GM19468 (cell line): ENCODE measurements around the gene TSBP1.
"Not testable (repeated sequence)": the region's sequence is repeated elsewhere in the genome, so short reads cannot be mapped to it uniquely, and the experiment has no call there.

ENCODE experiments used
- ATAC-seq: cut with Tn5 transposase; IDR thresholded peaks from one replicate; pipeline ENCODE4 v1.9.1; 2021; ENCODE audit warnings: mild to moderate bottlenecking, moderate library complexity, moderate number of reproducible peaks; ENCODE audit not compliant: unreplicated experiment; ENCODE audit errors: extremely low read depth

TSBP1 gene

DNA sequence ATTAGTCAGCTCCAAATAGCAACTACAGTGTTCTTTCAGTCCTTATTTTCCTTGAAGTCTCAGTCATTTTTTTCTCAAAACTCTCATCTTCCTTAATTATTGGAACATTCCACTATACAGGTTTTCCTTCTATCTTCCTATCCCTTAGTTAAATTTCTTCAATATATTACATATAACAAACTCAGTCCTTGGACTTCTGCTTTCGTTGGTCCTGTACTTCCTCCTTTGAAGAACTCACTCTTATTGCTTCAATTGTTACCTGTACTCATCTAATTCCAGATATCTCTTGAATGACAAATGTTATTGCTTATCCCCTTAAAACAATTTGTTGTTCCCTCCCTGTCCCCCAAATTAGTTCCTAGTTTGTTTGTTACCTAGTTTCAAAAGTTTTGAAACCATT is 80.2 kb downstream of the TSBP1 start:
- ATAC-seq, result no peak

GRCh38 chr6:32290886-32291450 is 80.7 kb downstream of the TSBP1 start:
- ATAC-seq, result no peak

DNA sequence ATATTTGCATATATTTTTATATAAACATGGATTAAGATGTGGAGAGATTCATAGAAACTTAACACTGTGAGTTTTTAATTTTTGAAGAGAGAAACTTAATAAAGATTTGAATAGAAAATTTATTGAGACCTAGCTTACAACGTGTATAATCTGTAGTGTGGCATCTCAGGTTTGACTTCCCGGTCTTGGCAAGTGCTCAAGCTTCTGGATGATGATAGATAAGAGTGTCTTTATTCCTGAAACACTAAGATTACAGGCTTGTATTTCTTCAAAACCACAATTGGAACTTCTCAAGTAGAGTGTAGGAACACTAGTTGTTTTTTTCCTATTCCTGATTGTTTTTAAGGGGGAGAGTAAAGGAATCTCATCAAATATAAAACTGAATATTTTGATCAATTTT is 83.3 kb downstream of the TSBP1 start:
- ATAC-seq, result no peak

GRCh38 chr6:32273801-32274577 is 97.7 kb downstream of the TSBP1 start:
- not testable (repeated sequence) for ATAC-seq

DNA sequence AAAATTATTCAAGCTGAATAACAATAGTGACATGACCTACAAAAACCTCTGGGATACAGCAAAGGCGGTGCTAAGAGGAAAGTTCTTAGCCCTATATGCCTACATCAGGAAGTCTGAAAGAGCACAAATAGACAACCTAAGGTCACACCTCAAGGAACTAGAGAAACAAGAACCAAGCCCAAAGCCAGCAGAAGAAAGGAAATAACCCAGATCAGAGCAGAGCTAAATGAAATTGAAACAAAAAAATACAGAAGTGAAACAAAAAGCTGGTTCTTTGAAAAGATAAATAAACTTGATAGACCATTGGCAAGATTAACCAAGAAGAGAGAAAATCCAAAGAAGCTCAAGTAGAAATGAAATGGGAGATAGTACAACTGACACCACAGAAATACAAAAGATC is 100.3 kb downstream of the TSBP1 start:
- no peak for ATAC-seq

- peak; percentile 20 for ATAC-seq
Observed at GRCh38 chr6:32268459-32268858, 103.2 kb downstream of the TSBP1 start.

- ATAC-seq, result no peak
Observed at GRCh38 chr6:32267035-32267434, 104.7 kb downstream of the TSBP1 start.

- ATAC-seq, result not testable (repeated sequence)
Observed at GRCh38 chr6:32257262-32257661, 114.4 kb downstream of the TSBP1 start.

DNA sequence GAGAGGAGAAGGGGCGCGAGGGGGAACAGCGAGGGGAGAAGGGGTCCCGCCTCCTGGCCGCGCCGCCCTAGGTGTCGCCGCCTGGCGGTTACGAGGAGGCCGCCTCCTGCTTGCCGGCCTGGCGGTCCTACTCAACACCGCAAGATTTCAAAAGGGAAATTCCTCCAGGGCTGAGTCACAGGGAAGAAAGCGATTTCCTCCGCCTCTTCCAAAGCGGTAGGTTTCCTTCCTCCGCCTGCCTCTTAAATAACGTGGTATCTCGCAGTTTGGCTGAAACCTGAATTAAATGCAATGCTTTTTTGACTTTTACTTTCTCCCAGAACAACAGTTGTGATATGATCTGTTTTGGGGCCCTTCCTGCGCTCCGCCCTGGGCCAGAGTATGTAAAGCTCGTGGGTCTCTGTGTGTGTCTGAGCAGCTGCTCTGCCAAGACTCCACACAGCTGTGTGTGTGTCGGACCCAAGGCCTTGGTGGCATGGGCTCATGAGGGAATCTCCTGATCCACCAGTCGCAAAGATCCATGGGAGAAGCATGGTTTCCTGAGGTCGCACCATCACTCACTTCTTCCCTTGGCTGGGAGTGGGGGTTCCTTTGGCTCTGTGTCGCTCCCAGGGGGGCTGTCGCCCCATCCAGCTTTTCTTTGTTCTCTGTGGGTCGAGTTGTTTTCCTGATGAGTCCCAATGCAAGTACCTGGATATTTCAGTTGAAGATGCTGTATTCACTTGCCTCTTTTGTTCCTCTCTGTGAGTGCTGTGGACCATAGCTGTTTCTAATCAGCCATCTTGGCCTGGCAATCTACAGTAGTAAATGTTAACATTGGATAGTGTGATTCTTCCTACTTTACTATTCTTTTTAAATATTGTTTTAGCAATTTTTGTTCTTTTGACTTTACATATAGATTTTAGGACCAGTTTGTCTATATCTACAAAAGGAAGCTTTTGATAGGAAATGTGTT is 116.2 kb downstream of the TSBP1 start:
- ATAC-seq, result no peak

DNA sequence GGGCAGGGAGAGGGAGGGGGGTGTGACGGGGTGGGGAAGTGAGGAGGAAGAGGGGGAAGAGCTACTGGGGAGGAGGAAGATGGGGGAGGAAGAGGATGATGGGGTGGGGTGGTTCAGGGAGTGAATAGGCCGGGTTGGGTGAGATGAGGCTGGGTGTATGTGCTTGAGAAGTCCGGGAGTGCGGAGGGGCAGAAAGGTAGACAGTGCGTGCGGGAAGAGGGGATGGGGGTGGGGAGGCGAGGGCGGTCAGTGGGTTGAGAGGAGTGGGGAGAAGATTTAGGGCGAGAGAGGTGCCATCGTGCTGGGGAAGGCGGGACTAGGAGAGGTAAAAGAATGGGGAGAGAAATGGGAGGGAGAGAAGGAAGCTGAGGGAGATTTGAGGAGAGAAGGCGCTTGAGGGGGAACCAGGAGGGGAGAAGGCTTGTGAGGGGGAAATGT is 116.9 kb downstream of the TSBP1 start:
- ATAC-seq, result no peak

- ATAC-seq, result no peak
Observed at GRCh38 chr6:32252331-32253009, 119.2 kb downstream of the TSBP1 start.

DNA sequence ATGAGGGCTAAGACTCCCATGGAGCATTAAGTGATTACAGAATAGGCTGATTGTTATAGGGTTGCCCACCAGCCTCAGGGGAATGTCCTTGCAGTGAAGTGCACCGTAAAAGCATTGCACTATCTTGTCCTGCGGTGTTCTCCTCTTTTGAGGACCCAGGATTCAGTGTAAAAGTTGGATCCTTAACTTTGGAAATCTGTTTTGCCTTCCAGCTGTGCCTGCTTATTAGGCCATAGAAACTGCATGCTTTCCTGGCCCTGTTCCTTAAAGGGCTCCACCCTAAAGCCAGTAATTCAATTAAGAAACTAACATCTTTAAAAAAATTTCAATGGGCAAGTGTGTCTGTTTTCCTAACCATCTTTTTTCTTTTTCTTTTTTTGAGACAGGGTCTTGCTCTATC is 122.4 kb downstream of the TSBP1 start:
- no peak for ATAC-seq

- no peak for ATAC-seq
Observed at GRCh38 chr6:32247401-32247800, 124.3 kb downstream of the TSBP1 start.

DNA sequence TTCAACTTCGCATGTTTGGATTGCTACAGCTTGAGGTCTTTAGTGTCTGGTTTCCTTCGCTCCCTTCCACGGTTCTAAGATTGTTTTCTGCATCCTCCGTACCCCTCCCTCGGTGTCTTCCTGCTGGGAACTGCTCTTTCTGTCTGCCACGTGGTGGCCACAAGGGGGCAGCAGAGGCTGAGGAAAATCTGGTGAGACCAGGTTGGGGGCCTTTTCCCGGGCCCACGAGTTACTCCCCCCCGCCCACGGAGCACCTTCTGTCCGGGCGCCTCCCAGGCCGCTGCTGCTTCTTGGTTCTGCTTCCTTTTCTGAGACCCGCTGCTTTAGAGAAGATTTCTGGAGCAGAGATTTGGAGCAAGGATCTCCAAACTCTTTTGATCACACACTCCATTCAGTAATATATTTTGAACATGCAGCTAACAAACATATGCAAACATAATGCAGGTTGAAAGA is 126.7 kb downstream of the TSBP1 start:
- no peak for ATAC-seq

GRCh38 chr6:32244270-32244669 is 127.4 kb downstream of the TSBP1 start:
- ATAC-seq, result no peak
